ENCODE results near the gene FBP1.
"Not testable (repeated sequence)": the region's sequence is repeated elsewhere in the genome, so short reads cannot be mapped to it uniquely, and the experiment has no call there.

Gene FBP1

GRCh38 chr9:94591876-94592275 lies 47.4 kb downstream of the FBP1 start:
- H3K27ac ChIP-seq = no peak overlapping the region
- no peak overlapping the region for H3K4me3 ChIP-seq (ENCODE audit: low read depth, low read length)
- TF ChIP-seq, protein P1, sequence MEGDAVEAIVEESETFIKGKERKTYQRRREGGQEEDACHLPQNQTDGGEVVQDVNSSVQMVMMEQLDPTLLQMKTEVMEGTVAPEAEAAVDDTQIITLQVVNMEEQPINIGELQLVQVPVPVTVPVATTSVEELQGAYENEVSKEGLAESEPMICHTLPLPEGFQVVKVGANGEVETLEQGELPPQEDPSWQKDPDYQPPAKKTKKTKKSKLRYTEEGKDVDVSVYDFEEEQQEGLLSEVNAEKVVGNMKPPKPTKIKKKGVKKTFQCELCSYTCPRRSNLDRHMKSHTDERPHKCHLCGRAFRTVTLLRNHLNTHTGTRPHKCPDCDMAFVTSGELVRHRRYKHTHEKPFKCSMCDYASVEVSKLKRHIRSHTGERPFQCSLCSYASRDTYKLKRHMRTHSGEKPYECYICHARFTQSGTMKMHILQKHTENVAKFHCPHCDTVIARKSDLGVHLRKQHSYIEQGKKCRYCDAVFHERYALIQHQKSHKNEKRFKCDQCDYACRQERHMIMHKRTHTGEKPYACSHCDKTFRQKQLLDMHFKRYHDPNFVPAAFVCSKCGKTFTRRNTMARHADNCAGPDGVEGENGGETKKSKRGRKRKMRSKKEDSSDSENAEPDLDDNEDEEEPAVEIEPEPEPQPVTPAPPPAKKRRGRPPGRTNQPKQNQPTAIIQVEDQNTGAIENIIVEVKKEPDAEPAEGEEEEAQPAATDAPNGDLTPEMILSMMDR (IDR thresholded peaks at IDR 0.05; ENCODE audit: low read depth, low read length, missing control alignments) = no peak
- in situ Hi-C loops (cut with HindIII; ENCODE audit: low pct_ligation_motif_present, low sequenced_read_pairs) = no loop called here
- no peak for DNase-seq
- H3K27me3 ChIP-seq (replicated peaks) = no peaks in the 10 kb centered on the region
- no peaks in the 10 kb centered on the region for H3K36me3 ChIP-seq (replicated peaks)

DNA sequence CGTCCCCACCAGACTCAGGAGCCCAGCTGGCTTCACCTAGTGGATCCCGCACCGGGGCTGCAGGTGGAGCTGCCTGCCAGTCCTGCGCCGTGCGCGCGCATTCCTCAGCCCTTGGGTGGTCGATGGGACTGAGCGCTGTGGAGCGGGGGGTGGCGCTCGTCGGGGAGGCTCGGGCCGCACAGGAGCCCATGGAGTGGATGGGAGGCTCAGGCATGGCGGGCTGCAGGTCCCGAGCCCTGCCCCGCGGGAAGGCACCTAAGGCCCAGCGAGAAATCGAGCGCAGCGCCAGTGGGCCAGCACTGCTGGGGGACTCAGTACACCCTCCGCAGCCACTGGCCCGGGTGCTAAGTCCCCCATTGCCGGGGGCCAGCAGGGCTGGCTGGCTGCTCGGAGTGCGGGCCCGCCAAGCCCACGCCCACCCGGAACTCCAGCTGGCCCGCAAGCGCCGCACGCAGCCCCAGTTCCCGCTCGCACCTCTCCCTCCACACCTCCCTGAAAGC lies 48.2 kb downstream of the FBP1 start:
- in situ Hi-C loops (cut with HindIII; ENCODE audit: low pct_ligation_motif_present, low sequenced_read_pairs); DNase-seq; H3K36me3 ChIP-seq (replicated peaks); H3K27ac ChIP-seq; H3K27me3 ChIP-seq (replicated peaks); H3K4me3 ChIP-seq (ENCODE audit: low read depth, low read length): not testable (repeated sequence)

DNA sequence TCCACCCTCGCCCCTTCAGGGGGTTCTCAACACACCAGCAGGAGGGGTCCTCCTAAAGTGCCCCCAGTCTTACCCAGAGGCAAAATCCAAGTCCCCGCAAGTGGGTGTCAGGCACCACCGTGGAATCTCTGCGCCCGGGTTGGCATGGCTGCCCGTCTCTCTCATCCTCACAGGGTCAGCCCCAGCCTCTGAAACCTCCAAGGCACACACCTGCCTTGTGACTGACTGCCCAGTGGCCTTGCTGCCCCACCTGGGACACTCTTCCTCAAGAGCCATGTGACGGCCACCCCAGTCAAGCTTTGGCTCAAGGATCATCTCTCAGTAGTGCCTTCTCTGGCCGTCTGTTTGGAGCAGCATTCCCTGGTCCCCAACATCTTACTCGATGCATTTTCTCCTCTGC lies 50.6 kb downstream of the FBP1 start:
- Histone ChIP-seq H3K4me3 (ENCODE audit: low read depth, low read length) (no peak overlapping the region), H3K27ac (no peak overlapping the region), H3K27me3 (replicated peaks) (no peaks in the 10 kb centered on the region), H3K36me3 (replicated peaks) (no peaks in the 10 kb centered on the region)
- in situ Hi-C loops (cut with HindIII; ENCODE audit: low pct_ligation_motif_present, low sequenced_read_pairs) = no loop called here
- TF ChIP-seq, protein P1 (IDR thresholded peaks at IDR 0.05; ENCODE audit: low read depth, low read length, missing control alignments) = no peak
- no peak for DNase-seq

GRCh38 chr9:94586814-94587213 lies 52.5 kb downstream of the FBP1 start:
- TF ChIP-seq, protein P1 (IDR thresholded peaks at IDR 0.05; ENCODE audit: low read depth, low read length, missing control alignments) = no peak
- no peaks in the 10 kb centered on the region for H3K36me3 ChIP-seq (replicated peaks)
- H3K4me3 ChIP-seq (ENCODE audit: low read depth, low read length) = no peak overlapping the region
- H3K27ac ChIP-seq = no peak overlapping the region
- peak; percentile 35 for DNase-seq
- H3K27me3 ChIP-seq (replicated peaks) = no peaks in the 10 kb centered on the region
- in situ Hi-C loops (cut with HindIII; ENCODE audit: low pct_ligation_motif_present, low sequenced_read_pairs) = no loop called here

- TF ChIP-seq, protein P1 (IDR thresholded peaks at IDR 0.05; ENCODE audit: low read depth, low read length, missing control alignments) = no peak
- no peak for DNase-seq
- no peak overlapping the region for H3K27ac ChIP-seq
- in situ Hi-C loops (cut with HindIII; ENCODE audit: low pct_ligation_motif_present, low sequenced_read_pairs) = no loop called here
- no peaks in the 10 kb centered on the region for H3K27me3 ChIP-seq (replicated peaks)
- no peaks in the 10 kb centered on the region for H3K36me3 ChIP-seq (replicated peaks)
- no peak overlapping the region for H3K4me3 ChIP-seq (ENCODE audit: low read depth, low read length)
Measured at GRCh38 chr9:94586316-94586715, 53.0 kb downstream of the FBP1 start.

- no peak for DNase-seq
- TF ChIP-seq, protein P1 (IDR thresholded peaks at IDR 0.05; ENCODE audit: low read depth, low read length, missing control alignments) = no peak
- in situ Hi-C loops (cut with HindIII; ENCODE audit: low pct_ligation_motif_present, low sequenced_read_pairs) = no loop called here
- no peak overlapping the region for H3K4me3 ChIP-seq (ENCODE audit: low read depth, low read length)
- H3K27ac ChIP-seq = no peak overlapping the region
- H3K36me3 ChIP-seq (replicated peaks) = no peaks in the 10 kb centered on the region
- H3K27me3 ChIP-seq (replicated peaks) = no peaks in the 10 kb centered on the region
Measured at GRCh38 chr9:94584555-94584954, 54.8 kb downstream of the FBP1 start.

All from brain microvascular endothelial cell (primary cell).